Tibial artery (tissue), 4 donors: ENCODE results near the gene BROX.
A peak's percentile ranks its signal among the peaks of the same experiment; 100 is the strongest.

ENCODE experiments used
- DNase-seq, 2 donors: peaks; one replicate each; pipeline ENCODE4 v3.0.0-alpha.2; 2019
- H3K27ac ChIP-seq, 2 donors: fragments of 200-600 bp; sonication (generic) in 1 of 2; 1 replicate in 1 of 2; 2 replicates in 1 of 2; pipeline ENCODE4 v1.5.1; 2018 to 2019; ENCODE audit warnings: mild to moderate bottlenecking in 1 of 2
- H3K27me3 ChIP-seq, 2 donors: fragments of 200-600 bp; sonication (generic) in 1 of 2; one replicate each; pipeline versions ENCODE4 v1.5.1 to v1.6.0; 2016 to 2019
- H3K36me3 ChIP-seq, 3 donors: fragments of 200-600 bp; sonication (generic) in 2 of 3; one replicate each; pipeline ENCODE4 v1.5.1; 2016 to 2019; ENCODE audit warnings: mild to moderate bottlenecking in 2 of 3
- H3K4me1 ChIP-seq, 4 donors: fragments of 200-600 bp; sonication (generic) in 2 of 4; 1 replicate in 3 of 4; 2 replicates in 1 of 4; pipeline ENCODE4 v1.5.1; 2016 to 2019
- H3K4me3 ChIP-seq, 2 donors: fragments of 200-600 bp; sonication (generic) in 1 of 2; 1 replicate in 1 of 2; 2 replicates in 1 of 2; pipeline ENCODE4 v1.5.1; 2018 to 2019; ENCODE audit warnings: mild to moderate bottlenecking in 2 of 2
- H3K9me3 ChIP-seq, 3 donors: fragments of 200-600 bp; sonication (generic) in 1 of 3; one replicate each; pipeline ENCODE4 v1.5.1; 2016 to 2019
- CTCF ChIP-seq, 2 experiments: fragments of 200-600 bp in 1 of 2; fragments of 450-650 bp in 1 of 2; IDR thresholded peaks; one replicate each; pipeline ENCODE4 v1.5.1; 2017 to 2019; ENCODE audit warnings: antibody characterized with exemption in 2 of 2, mild to moderate bottlenecking in 1 of 2, moderate library complexity in 1 of 2
- intact Hi-C: fragments of 100-400 bp; cut with DNase I; formaldehyde crosslinking; loops from one replicate; pipeline ENCODE4 v1.15.0; 2023; ENCODE audit warnings: low total_unique reads

The BROX gene

DNA sequence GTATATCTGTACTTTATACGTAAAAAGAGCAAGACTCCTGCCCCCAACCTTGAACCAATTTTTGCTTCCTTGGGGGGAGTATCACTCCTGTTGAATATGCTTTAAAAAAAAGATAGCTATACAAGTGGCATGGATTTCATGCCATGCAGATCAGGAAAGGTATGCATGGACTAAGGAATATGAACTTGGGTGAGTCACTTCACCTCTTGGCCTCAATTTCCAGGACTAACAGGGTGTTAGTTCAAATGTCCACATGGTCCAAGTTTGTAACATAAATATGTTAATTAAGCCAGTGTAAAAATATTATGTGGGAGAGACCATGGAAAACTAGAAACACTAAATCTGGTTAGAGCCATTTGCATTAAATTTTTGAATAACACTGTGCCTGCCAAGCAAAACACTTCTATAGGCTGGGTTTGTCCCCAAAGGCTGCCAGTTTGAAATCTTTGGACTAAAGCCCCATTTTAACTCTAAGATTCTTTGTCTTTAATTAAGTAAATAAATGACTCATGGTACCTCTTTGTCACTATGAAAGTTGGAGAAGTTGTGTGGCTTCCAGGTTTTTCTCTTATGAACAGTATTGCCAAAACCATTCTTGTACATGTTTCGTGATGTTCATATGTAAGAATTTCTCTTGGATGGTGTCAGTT lies 57.7 kb downstream of the BROX start:
- Histone ChIP-seq H3K4me3 (no peak overlapping the region), H3K27ac (no peak overlapping the region), H3K36me3 (peaks cover 0 to 12% (median 0%) of the 10 kb centered on the region in 3 donors), H3K27me3 (no peaks in the 10 kb centered on the region), H3K9me3 (peaks cover 0 to 10% (median 4%) of the 10 kb centered on the region in 3 donors), H3K4me1 (no peaks in the 10 kb centered on the region)
- no peak for TF ChIP-seq CTCF (IDR thresholded peaks at IDR 0.05)
- intact Hi-C loops, result no loop called here
- DNase-seq, result no peak

DNA sequence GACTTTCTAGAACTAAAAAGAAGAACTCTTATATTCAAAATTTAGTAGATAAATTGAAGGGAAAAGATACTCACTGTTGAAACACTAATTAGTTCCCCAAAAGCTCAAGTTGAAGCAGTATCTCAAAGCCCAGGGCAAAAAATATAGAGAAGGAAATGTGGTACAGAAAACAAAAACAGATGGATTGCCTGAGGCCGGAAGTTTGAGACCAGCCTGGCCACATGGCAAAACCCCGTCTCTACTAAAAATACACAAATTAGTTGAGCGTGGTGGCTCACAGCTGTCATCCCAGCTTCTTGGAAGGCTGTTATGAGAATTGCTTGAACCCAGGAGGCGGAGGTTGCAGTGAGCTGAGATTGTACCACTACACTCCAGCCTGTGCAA lies 60.6 kb downstream of the BROX start:
- intact Hi-C loops, result no loop called here
- Histone ChIP-seq H3K9me3 (peaks cover 0 to 10% (median 4%) of the 10 kb centered on the region in 3 donors), H3K4me3 (no peak overlapping the region), H3K27me3 (no peaks in the 10 kb centered on the region), H3K36me3 (peaks cover 0 to 12% (median 0%) of the 10 kb centered on the region in 3 donors), H3K4me1 (no peaks in the 10 kb centered on the region), H3K27ac (no peak overlapping the region)
- no peak for TF ChIP-seq CTCF (IDR thresholded peaks at IDR 0.05)
- DNase-seq, result peak in 1 of 2 donors; percentile 24

GRCh38 chr1:222777463-222777862 lies 65.1 kb downstream of the BROX start:
- H3K9me3 ChIP-seq, result no peaks in the 10 kb centered on the region
- DNase-seq, result no peak
- no peak for TF ChIP-seq CTCF (IDR thresholded peaks at IDR 0.05)
- peaks cover 0 to 4% of the 10 kb centered on the region in 2 donors for H3K27me3 ChIP-seq
- no peaks in the 10 kb centered on the region for H3K36me3 ChIP-seq
- intact Hi-C loops, result no loop called here
- no peak overlapping the region for H3K27ac ChIP-seq
- H3K4me3 ChIP-seq, result no peak overlapping the region
- H3K4me1 ChIP-seq, result no peaks in the 10 kb centered on the region

DNA sequence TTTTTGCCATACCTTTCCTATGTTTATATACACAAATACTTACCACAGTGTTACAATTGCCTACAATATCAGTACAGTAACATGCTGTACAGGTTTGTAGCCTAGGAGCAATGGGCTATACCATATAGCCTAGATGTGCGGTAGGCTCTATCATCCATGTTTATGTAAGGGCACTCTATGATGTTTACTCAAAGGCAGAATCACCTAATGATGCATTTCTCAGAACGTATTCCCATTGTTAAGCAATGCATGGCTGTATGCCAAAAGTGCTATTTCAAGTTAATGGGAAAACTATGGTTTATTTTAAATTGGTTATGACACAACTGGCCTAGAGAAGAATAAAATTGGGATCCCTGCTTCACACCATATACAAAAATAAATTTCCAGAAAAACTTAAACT lies 65.6 kb downstream of the BROX start:
- intact Hi-C loops, result no loop called here
- TF ChIP-seq CTCF (IDR thresholded peaks at IDR 0.05), result no peak
- no peak overlapping the region for H3K4me3 ChIP-seq
- DNase-seq, result no peak
- no peaks in the 10 kb centered on the region for H3K9me3 ChIP-seq
- H3K4me1 ChIP-seq, result no peaks in the 10 kb centered on the region
- H3K27me3 ChIP-seq, result peaks cover 0 to 4% of the 10 kb centered on the region in 2 donors
- H3K36me3 ChIP-seq, result no peaks in the 10 kb centered on the region
- no peak overlapping the region for H3K27ac ChIP-seq

GRCh38 chr1:222781251-222781650 lies 68.9 kb downstream of the BROX start:
- H3K4me3 ChIP-seq, result no peak overlapping the region
- TF ChIP-seq CTCF (IDR thresholded peaks at IDR 0.05), result no peak
- H3K27ac ChIP-seq, result no peak overlapping the region
- H3K27me3 ChIP-seq, result peaks cover 0 to 4% of the 10 kb centered on the region in 2 donors
- no peaks in the 10 kb centered on the region for H3K4me1 ChIP-seq
- no peaks in the 10 kb centered on the region for H3K36me3 ChIP-seq
- no peak for DNase-seq
- intact Hi-C loops, result no loop called here
- no peaks in the 10 kb centered on the region for H3K9me3 ChIP-seq

- Histone ChIP-seq H3K27ac (no peak overlapping the region), H3K9me3 (no peaks in the 10 kb centered on the region), H3K27me3 (peaks cover 0 to 4% of the 10 kb centered on the region in 2 donors), H3K4me1 (no peaks in the 10 kb centered on the region), H3K4me3 (no peak overlapping the region), H3K36me3 (no peaks in the 10 kb centered on the region)
- no peak for DNase-seq
- intact Hi-C loops, result no loop called here
- no peak for TF ChIP-seq CTCF (IDR thresholded peaks at IDR 0.05)
Measured at GRCh38 chr1:222783051-222783450, 70.7 kb downstream of the BROX start.
